Cardiac muscle cell (in vitro differentiated cells and primary cell): ENCODE measurements around the gene CRYBG1. TPM values are rescaled to one million over a fixed set of nuclear protein-coding genes. Genes with fewer than 3 reads are reported as not detected.

ENCODE experiments used
- DNase-seq, 2 donors: peaks; one replicate each; pipeline versions ENCODE4 v3.0.0 to v3.0.0-alpha.2; 2010 to 2017; ENCODE audit warnings: low read depth in 1 of 2, low spot score in 1 of 2
- H3K27ac ChIP-seq: fragments of 200-600 bp; sonication (generic); 2 replicates; pipeline ENCODE4 v1.5.1; 2016
- H3K27me3 ChIP-seq: fragments of 200-600 bp; sonication (generic); 2 replicates; pipeline ENCODE4 v1.6.0; 2016; ENCODE audit warnings: control low read depth
- H3K36me3 ChIP-seq: fragments of 200-600 bp; sonication (generic); 2 replicates; pipeline ENCODE4 v1.5.1; 2016; ENCODE audit warnings: control low read depth
- H3K4me1 ChIP-seq: fragments of 200-600 bp; sonication (generic); 2 replicates; pipeline ENCODE4 v1.8.1; 2017; ENCODE audit warnings: low read depth, mild to moderate bottlenecking, mixed run types
- H3K4me3 ChIP-seq: fragments of 200-600 bp; sonication (generic); 2 replicates; pipeline ENCODE4 v1.5.1; 2016; ENCODE audit warnings: mild to moderate bottlenecking
- H3K9me3 ChIP-seq: fragments of 200-600 bp; sonication (generic); 2 replicates; pipeline ENCODE4 v1.5.1; 2017; ENCODE audit warnings: low read depth, mild to moderate bottlenecking, control low read depth
- polyA plus RNA-seq: library from polyadenylated mRNA; unstranded; fragments of >200 nt; fragmentation: Nextera tagmentation; extraction: Ambion mirVana; gene quantifications from 2 replicates; pipeline ENCODE4 v1.2.1, GENCODE V29; 2016
- total RNA-seq: library from RNA; depleted of rRNA; stranded (reverse); fragments of >200 nt; gene quantifications from 2 replicates; pipeline ENCODE4 v1.2.3, GENCODE V29; 2016
- TF ChIP-seq, protein P1 (sequence below): IDR thresholded peaks from 2 replicates; pipeline ENCODE4 v1.5.1; 2012; ENCODE audit warnings: low read depth, mild to moderate bottlenecking, low read length

The CRYBG1 gene
- total and polyA plus RNA-seq, 2 experiments from 2014 or later, result 0.22 TPM; not detected in 1

DNA sequence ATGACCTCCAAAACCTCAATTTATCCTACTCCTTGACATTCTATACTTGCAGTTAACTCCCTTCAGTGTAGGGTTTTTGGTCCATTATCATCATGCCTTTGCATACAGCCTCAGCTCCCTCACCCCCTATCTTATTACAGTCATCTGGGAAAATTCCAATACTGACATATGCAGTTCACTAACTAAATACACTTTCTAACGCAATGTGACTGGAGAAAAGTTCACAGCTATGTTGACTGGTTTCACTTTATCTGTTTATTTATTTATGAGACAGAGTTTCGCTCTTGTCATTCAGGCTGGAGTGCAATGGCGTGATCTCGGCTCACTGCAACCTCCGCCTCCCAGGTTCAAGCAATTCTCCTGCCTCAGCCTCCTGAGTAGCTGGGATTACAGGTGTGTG lies 64.9 kb downstream of the CRYBG1 start:
- no peaks in the 10 kb centered on the region for H3K27me3 ChIP-seq
- DNase-seq, result no peak
- TF ChIP-seq, protein P1, sequence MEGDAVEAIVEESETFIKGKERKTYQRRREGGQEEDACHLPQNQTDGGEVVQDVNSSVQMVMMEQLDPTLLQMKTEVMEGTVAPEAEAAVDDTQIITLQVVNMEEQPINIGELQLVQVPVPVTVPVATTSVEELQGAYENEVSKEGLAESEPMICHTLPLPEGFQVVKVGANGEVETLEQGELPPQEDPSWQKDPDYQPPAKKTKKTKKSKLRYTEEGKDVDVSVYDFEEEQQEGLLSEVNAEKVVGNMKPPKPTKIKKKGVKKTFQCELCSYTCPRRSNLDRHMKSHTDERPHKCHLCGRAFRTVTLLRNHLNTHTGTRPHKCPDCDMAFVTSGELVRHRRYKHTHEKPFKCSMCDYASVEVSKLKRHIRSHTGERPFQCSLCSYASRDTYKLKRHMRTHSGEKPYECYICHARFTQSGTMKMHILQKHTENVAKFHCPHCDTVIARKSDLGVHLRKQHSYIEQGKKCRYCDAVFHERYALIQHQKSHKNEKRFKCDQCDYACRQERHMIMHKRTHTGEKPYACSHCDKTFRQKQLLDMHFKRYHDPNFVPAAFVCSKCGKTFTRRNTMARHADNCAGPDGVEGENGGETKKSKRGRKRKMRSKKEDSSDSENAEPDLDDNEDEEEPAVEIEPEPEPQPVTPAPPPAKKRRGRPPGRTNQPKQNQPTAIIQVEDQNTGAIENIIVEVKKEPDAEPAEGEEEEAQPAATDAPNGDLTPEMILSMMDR, result no peak

DNA sequence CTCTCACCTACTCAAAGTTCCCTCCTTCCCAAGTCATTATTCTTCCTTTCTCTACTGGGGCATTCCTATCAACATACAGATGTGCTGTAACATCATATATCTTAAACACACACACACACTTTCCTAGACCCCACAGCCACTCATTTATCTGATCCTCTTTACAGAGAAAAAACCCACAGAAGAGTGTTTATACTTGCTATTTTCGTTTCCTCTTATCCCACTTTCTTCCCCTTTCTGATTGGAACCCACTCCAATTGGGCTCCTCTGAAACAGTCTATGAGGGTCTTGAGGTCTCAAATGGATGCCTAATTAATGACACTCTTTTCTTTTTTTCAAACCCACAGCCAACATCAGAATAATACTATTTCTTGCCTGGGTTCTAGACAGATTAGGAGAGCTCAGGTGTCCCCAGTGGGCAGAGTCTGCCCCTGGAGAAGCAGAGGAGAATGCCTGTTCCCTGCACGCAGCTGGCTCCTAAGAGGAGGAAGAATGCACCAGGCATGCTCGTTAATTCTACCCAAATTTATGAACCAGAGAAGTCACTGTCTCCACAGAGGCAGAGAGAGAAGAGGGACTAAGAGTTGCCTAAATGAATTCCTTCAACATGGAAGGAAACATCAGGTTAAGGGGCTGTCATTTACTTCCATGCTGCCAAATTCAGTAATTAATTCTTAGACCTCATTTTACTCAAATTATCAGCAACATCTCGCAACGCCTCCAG lies 65.9 kb downstream of the CRYBG1 start:
- no peaks in the 10 kb centered on the region for H3K27me3 ChIP-seq
- no peaks in the 10 kb centered on the region for H3K36me3 ChIP-seq
- no peaks in the 10 kb centered on the region for H3K4me1 ChIP-seq
- H3K4me3 ChIP-seq, result no peak overlapping the region
- no peak overlapping the region for H3K27ac ChIP-seq
- TF ChIP-seq, protein P1, result no peak
- no peaks in the 10 kb centered on the region for H3K9me3 ChIP-seq
- no peak for DNase-seq

More for the DNA sequence above, 64.9 kb downstream of the CRYBG1 start:
- no peaks in the 10 kb centered on the region for H3K36me3 ChIP-seq
- no peaks in the 10 kb centered on the region for H3K4me1 ChIP-seq
- no peaks in the 10 kb centered on the region for H3K9me3 ChIP-seq
- no peak overlapping the region for H3K4me3 ChIP-seq
- H3K27ac ChIP-seq, result no peak overlapping the region

DNA sequence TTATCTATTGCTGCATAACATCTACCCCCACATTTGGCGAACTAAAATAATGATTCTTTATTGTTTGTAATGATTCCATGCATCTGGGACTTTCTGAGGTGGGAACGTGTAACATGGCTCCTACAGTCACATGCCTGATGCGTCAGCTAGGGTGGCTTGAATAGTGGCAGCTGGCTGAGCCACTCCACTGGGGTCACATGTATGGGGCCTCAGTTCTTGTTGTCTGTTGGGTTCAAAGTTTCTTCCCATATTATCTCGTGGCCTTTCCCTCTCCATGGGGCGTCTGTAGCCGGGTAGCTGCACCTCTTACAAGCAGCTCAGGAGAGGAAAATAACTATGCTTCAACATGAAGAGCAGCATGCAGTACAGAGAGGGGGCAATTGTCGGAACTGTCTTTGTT lies 69.9 kb downstream of the CRYBG1 start:
- no peaks in the 10 kb centered on the region for H3K36me3 ChIP-seq
- H3K9me3 ChIP-seq, result no peaks in the 10 kb centered on the region
- H3K27ac ChIP-seq, result no peak overlapping the region
- H3K4me1 ChIP-seq, result no peaks in the 10 kb centered on the region
- H3K27me3 ChIP-seq, result no peaks in the 10 kb centered on the region
- no peak for DNase-seq
- TF ChIP-seq, protein P1, result no peak
- no peak overlapping the region for H3K4me3 ChIP-seq

DNA sequence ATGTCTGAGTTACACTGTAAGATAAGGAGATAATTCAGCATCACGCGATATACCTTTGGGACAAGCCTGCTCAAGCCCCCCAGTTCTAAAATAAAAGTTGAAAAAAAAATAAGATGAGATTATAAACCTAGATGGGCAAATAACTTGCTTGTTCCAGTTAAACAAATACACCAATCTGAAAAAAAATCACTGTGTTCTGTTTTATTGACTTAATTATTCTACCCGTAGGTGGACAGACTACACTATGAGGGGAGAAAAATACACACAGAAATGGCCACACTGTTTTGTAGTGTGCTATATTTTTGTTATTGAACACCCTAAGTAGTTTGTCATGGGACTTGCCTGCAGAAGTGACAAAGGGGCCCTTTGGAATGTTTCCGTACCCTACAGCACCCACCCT lies 70.9 kb downstream of the CRYBG1 start:
- H3K27ac ChIP-seq, result no peak overlapping the region
- H3K4me3 ChIP-seq, result no peak overlapping the region
- H3K9me3 ChIP-seq, result no peaks in the 10 kb centered on the region
- H3K36me3 ChIP-seq, result no peaks in the 10 kb centered on the region
- DNase-seq, result no peak
- H3K27me3 ChIP-seq, result no peaks in the 10 kb centered on the region
- H3K4me1 ChIP-seq, result no peaks in the 10 kb centered on the region
- TF ChIP-seq, protein P1, result no peak

DNA sequence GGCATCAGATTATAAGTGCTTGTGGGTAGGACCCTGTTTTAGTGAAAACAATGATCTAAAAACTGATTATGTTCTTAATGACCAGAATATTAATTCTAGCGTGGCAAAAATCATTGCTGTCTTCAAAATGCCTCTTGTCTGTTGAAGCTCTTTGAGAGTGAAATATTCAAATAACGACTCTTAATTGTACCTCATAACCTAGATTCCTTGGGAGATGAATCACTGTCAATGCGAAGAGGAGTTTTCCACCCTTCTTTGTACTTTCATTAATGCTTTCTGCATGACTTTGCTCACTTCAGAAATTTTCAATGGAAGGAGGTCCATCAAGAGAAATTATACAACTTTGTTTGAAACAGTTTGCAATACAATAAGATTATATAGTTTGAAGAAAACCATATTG lies 71.5 kb downstream of the CRYBG1 start:
- H3K27ac ChIP-seq, result no peak overlapping the region
- no peaks in the 10 kb centered on the region for H3K27me3 ChIP-seq
- TF ChIP-seq, protein P1, result no peak
- no peaks in the 10 kb centered on the region for H3K4me1 ChIP-seq
- no peak for DNase-seq
- H3K9me3 ChIP-seq, result no peaks in the 10 kb centered on the region
- H3K4me3 ChIP-seq, result no peak overlapping the region
- no peaks in the 10 kb centered on the region for H3K36me3 ChIP-seq

DNA sequence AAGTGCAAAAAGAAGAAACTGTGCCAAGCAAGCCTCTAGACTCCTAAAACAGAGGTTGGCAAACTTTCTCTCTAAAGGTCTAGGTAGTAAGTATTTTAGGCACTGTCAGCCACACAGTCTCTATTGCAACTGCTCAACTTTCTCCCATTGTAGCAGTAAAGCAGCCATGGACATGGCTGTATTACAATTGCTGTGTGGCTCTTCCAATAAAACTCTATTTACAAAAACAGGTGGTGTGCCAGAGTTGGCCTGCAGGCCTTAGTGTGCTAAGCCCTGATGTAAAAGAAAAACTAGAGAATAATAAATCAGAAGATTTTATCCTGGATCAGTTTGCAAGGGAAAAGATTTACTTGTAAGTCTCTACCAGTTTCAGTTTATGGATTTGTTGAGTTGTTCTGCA lies 74.0 kb downstream of the CRYBG1 start:
- H3K4me3 ChIP-seq, result no peak overlapping the region
- H3K4me1 ChIP-seq, result no peaks in the 10 kb centered on the region
- H3K27me3 ChIP-seq, result peaks cover 5% of the 10 kb centered on the region
- no peaks in the 10 kb centered on the region for H3K9me3 ChIP-seq
- no peak overlapping the region for H3K27ac ChIP-seq
- TF ChIP-seq, protein P1, result no peak
- no peaks in the 10 kb centered on the region for H3K36me3 ChIP-seq
- DNase-seq, result no peak
